Activated gamma-delta T cell treated with Interleukin-2 at 50 U/mL for 16 hours (primary cell): ENCODE results near the gene NR2C2.
A peak's percentile ranks its signal among the peaks of the same experiment; 100 is the strongest.

Experiments used
- DNase-seq: peaks from one replicate; pipeline ENCODE4 v3.0.0-alpha.2; 2020

NR2C2 gene

GRCh38 chr3:14921811-14922705, 25.3 kb upstream of the NR2C2 start:
- DNase-seq = no peak

GRCh38 chr3:14922863-14923262, 24.5 kb upstream of the NR2C2 start:
- DNase-seq = no peak

GRCh38 chr3:14923476-14923875, 23.9 kb upstream of the NR2C2 start:
- DNase-seq = no peak

GRCh38 chr3:14925729-14926591, 21.4 kb upstream of the NR2C2 start:
- DNase-seq = peak; percentile 14

GRCh38 chr3:14926592-14926991, 20.8 kb upstream of the NR2C2 start:
- no peak for DNase-seq

GRCh38 chr3:14927308-14927707, 20.1 kb upstream of the NR2C2 start:
- no peak for DNase-seq

GRCh38 chr3:14929310-14930074, 17.9 kb upstream of the NR2C2 start:
- DNase-seq = no peak

- DNase-seq = no peak
These were observed 13.5 kb upstream of the NR2C2 start for GRCh38 chr3:14933820-14934425.

- no peak for DNase-seq
These were observed 11.6 kb upstream of the NR2C2 start for GRCh38 chr3:14935592-14936345.

GRCh38 chr3:14938954-14939353, 8.4 kb upstream of the NR2C2 start:
- no peak for DNase-seq

GRCh38 chr3:14941871-14942270, 5.5 kb upstream of the NR2C2 start:
- no peak for DNase-seq

GRCh38 chr3:14943042-14943441, 4.3 kb upstream of the NR2C2 start:
- no peak for DNase-seq

GRCh38 chr3:14946236-14946635, 1.1 kb upstream of the NR2C2 start:
- DNase-seq = no peak

- no peak for DNase-seq
These were observed 664 bp upstream of the NR2C2 start for GRCh38 chr3:14946739-14947099.

- peak; percentile 95 for DNase-seq
These were observed 664 bp downstream of the NR2C2 start for GRCh38 chr3:14947886-14948608.

GRCh38 chr3:14948609-14949038, 1.2 kb downstream of the NR2C2 start:
- DNase-seq = no peak

GRCh38 chr3:14949126-14949525, 1.7 kb downstream of the NR2C2 start:
- no peak for DNase-seq

- DNase-seq = no peak
These were observed 2.9 kb downstream of the NR2C2 start for GRCh38 chr3:14950274-14950673.

- DNase-seq = no peak
These were observed 9.8 kb downstream of the NR2C2 start for GRCh38 chr3:14957153-14957552.

GRCh38 chr3:14957925-14958324, 10.5 kb downstream of the NR2C2 start:
- DNase-seq = no peak

- DNase-seq = no peak
These were observed 12.1 kb downstream of the NR2C2 start for GRCh38 chr3:14959359-14959943.
